Measurements from ENCODE around the gene SLC16A8.
"Not testable (repeated sequence)": the region's sequence is repeated elsewhere in the genome, so short reads cannot be mapped to it uniquely, and the experiment has no call there.

Gene SLC16A8

GRCh38 chr22:38083931-38084631 lies at the start of gene SLC16A8:
SLC16A8 (minus strand) TSS chr22:38084184; CDS start chr22:38082873, 1,311 bp downstream.
- no peak for DNase-seq

GRCh38 chr22:38133331-38133730 lies 49.3 kb upstream of the SLC16A8 start:
- DNase-seq = no peak

- DNase-seq = no peak
Observed at GRCh38 chr22:38132794-38133193, 48.8 kb upstream of the SLC16A8 start.

- no peak for DNase-seq
Observed at GRCh38 chr22:38132136-38132535, 48.2 kb upstream of the SLC16A8 start.

GRCh38 chr22:38131399-38131798 lies 47.4 kb upstream of the SLC16A8 start:
- DNase-seq = no peak

GRCh38 chr22:38129856-38130255 lies 45.9 kb upstream of the SLC16A8 start:
- DNase-seq = no peak

- no peak for DNase-seq
Observed at GRCh38 chr22:38129021-38129420, 45.0 kb upstream of the SLC16A8 start.

- no peak for DNase-seq
Observed at GRCh38 chr22:38127869-38128268, 43.9 kb upstream of the SLC16A8 start.

GRCh38 chr22:38126928-38127668 lies 43.1 kb upstream of the SLC16A8 start:
- no peak for DNase-seq

GRCh38 chr22:38125751-38126201 lies 41.8 kb upstream of the SLC16A8 start:
- no peak for DNase-seq

GRCh38 chr22:38125038-38125610 lies 41.1 kb upstream of the SLC16A8 start:
- DNase-seq = no peak

GRCh38 chr22:38124236-38124974 lies 40.4 kb upstream of the SLC16A8 start:
- DNase-seq = no peak

- no peak for DNase-seq
Observed at GRCh38 chr22:38122616-38123015, 38.6 kb upstream of the SLC16A8 start.

- DNase-seq = no peak
Observed at GRCh38 chr22:38120359-38121110, 36.6 kb upstream of the SLC16A8 start.

GRCh38 chr22:38118747-38119146 lies 34.8 kb upstream of the SLC16A8 start:
- DNase-seq = not testable (repeated sequence)

- no peak for DNase-seq
Observed at GRCh38 chr22:38118182-38118581, 34.2 kb upstream of the SLC16A8 start.

- not testable (repeated sequence) for DNase-seq
Observed at GRCh38 chr22:38117556-38117955, 33.6 kb upstream of the SLC16A8 start.

GRCh38 chr22:38115423-38116205 lies 31.6 kb upstream of the SLC16A8 start:
- no peak for DNase-seq

GRCh38 chr22:38114484-38115398 lies 30.8 kb upstream of the SLC16A8 start:
- DNase-seq = peak; percentile 93

GRCh38 chr22:38112381-38112780 lies 28.4 kb upstream of the SLC16A8 start:
- no peak for DNase-seq

Measured in activated CD8-positive, alpha-beta memory T cell treated with anti-CD3 and anti-CD28 coated beads for 24 hours (primary cell).